SU-DHL-6 (cell line): ENCODE data around the gene TLCD3B.
"Not testable (repeated sequence)": the region's sequence is repeated elsewhere in the genome, so short reads cannot be mapped to it uniquely, and the experiment has no call there.

Experiments
- H2AFZ ChIP-seq: fragments of 200-600 bp; sonication (generic); 2 replicates; pipeline ENCODE4 v1.6.1; 2014; ENCODE audit warnings: low read depth, mild to moderate bottlenecking, moderate library complexity, mixed read lengths, antibody characterized with exemption, low read length; ENCODE audit not compliant: severe bottlenecking
- H3F3A ChIP-seq: fragments of 200-600 bp; shearing (Covaris generic); 2 replicates; pipeline ENCODE4 v1.6.0; 2016; ENCODE audit warnings: antibody characterized with exemption, mild to moderate bottlenecking; ENCODE audit not compliant: insufficient read depth
- H3K27ac ChIP-seq: fragments of 200-600 bp; sonication (generic); 2 replicates; pipeline ENCODE4 v1.5.1; 2016; ENCODE audit warnings: low read depth, mild to moderate bottlenecking, low read length, moderate library complexity, mixed read lengths
- H3K27me3 ChIP-seq: fragments of 200-600 bp; sonication (generic), shearing (Covaris generic); 2 replicates; pipeline ENCODE4 v1.6.0; 2014; ENCODE audit warnings: mild to moderate bottlenecking, low read length
- H3K36me3 ChIP-seq: fragments of 200-600 bp; sonication (generic); 2 replicates; pipeline ENCODE4 v1.6.1; 2014; ENCODE audit warnings: mild to moderate bottlenecking, low read length, mixed read lengths
- H3K4me2 ChIP-seq: fragments of 300-600, 200-600 bp; shearing (Covaris generic), sonication (generic); 2 replicates; pipeline ENCODE4 v1.6.0; 2014; ENCODE audit warnings: low read length, low read depth, mild to moderate bottlenecking; ENCODE audit not compliant: poor library complexity, severe bottlenecking
- H3K4me3 ChIP-seq: fragments of 200-600 bp; sonication (generic); 2 replicates; pipeline ENCODE4 v1.5.1; 2014; ENCODE audit warnings: antibody characterized with exemption, low read length, mild to moderate bottlenecking, mixed read lengths; ENCODE audit not compliant: insufficient read depth, poor library complexity, severe bottlenecking
- H3K79me2 ChIP-seq: fragments of 200-600 bp; sonication (generic); 2 replicates; pipeline ENCODE4 v1.6.1; 2014; ENCODE audit warnings: mild to moderate bottlenecking, low read length, moderate library complexity; ENCODE audit not compliant: insufficient read depth
- H3K9ac ChIP-seq: fragments of 200-600 bp; sonication (generic); 2 replicates; pipeline ENCODE4 v1.7.0; 2014; ENCODE audit warnings: mild to moderate bottlenecking, low read length
- H3K9me2 ChIP-seq: fragments of 200-600 bp; sonication (generic); replicated peaks from 2 replicates; pipeline ENCODE4 v1.6.1; 2014; ENCODE audit warnings: low read length; ENCODE audit not compliant: insufficient read depth
- H3K9me3 ChIP-seq: fragments of 200-600 bp; sonication (generic); 2 replicates; pipeline ENCODE4 v1.6.1; 2014; ENCODE audit warnings: low read length, mixed read lengths; ENCODE audit not compliant: insufficient read depth
- H4K20me1 ChIP-seq: fragments of 200-600 bp; sonication (generic); 2 replicates; pipeline ENCODE4 v1.6.1; 2014; ENCODE audit warnings: low read depth, mild to moderate bottlenecking, antibody characterized with exemption, low read length, moderate library complexity, mixed read lengths
- EZH2phosphoT487 ChIP-seq: fragments of 200-600 bp; sonication (generic), shearing (Covaris generic); conservative IDR thresholded peaks from 2 replicates; pipeline ENCODE4 v1.6.1; 2018; ENCODE audit warnings: mild to moderate bottlenecking, antibody characterized with exemption, low read length, moderate library complexity, mixed read lengths
- TF ChIP-seq, protein P1 (sequence below): fragments of 200-600 bp; sonication (generic); IDR thresholded peaks from one replicate; pipeline ENCODE4 v1.5.1; 2017; ENCODE audit warnings: antibody characterized with exemption, mild to moderate bottlenecking, low read length, moderate library complexity; ENCODE audit not compliant: insufficient read depth, poor library complexity, severe bottlenecking

The TLCD3B gene

DNA sequence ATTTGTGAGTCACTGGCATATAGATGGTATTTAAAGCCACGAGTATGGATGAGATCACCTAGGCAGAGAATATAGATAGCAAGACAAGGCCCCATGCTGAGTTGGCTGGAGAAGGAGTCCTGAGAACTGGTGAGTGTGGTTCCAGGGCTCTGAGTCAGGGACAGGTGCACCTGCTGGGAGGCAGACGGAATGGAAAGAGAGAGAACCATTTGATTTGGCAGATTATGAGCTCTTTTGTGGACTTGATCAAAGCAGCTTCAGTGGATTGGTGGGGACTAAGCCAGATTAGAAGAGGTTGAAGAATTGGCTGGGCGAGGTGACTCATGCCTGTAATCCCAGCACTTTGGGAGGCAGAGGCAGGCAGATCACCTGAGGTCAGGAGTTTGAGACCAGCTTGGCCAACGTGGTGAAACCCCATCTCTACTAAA, 12.3 kb downstream of the TLCD3B start:
- Histone ChIP-seq H3K9me2 (no peaks in the 10 kb centered on the region), H3K9ac (no peak overlapping the region), H4K20me1 (no peaks in the 10 kb centered on the region), H2AFZ (no peak overlapping the region), H3K4me3 (no peak overlapping the region), H3K27me3 (no peaks in the 10 kb centered on the region), H3K9me3 (no peaks in the 10 kb centered on the region), H3K36me3 (no peaks in the 10 kb centered on the region), H3K79me2 (no peaks in the 10 kb centered on the region), H3F3A (no peaks in the 10 kb centered on the region), H3K4me2 (no peak overlapping the region), H3K27ac (no peak overlapping the region)
- TF ChIP-seq, protein P1, sequence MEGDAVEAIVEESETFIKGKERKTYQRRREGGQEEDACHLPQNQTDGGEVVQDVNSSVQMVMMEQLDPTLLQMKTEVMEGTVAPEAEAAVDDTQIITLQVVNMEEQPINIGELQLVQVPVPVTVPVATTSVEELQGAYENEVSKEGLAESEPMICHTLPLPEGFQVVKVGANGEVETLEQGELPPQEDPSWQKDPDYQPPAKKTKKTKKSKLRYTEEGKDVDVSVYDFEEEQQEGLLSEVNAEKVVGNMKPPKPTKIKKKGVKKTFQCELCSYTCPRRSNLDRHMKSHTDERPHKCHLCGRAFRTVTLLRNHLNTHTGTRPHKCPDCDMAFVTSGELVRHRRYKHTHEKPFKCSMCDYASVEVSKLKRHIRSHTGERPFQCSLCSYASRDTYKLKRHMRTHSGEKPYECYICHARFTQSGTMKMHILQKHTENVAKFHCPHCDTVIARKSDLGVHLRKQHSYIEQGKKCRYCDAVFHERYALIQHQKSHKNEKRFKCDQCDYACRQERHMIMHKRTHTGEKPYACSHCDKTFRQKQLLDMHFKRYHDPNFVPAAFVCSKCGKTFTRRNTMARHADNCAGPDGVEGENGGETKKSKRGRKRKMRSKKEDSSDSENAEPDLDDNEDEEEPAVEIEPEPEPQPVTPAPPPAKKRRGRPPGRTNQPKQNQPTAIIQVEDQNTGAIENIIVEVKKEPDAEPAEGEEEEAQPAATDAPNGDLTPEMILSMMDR: no peak
- TF ChIP-seq EZH2phosphoT487: no peak

- H3K27ac ChIP-seq, H3K4me2 ChIP-seq, H3K9ac ChIP-seq, H3K27me3 ChIP-seq, H2AFZ ChIP-seq, H3K9me2 ChIP-seq, H3K4me3 ChIP-seq, H4K20me1 ChIP-seq, H3K79me2 ChIP-seq, H3F3A ChIP-seq, H3K36me3 ChIP-seq, H3K9me3 ChIP-seq: not testable (repeated sequence)
Observed at GRCh38 chr16:30017937-30018336, 13.1 kb downstream of the TLCD3B start.

- Histone ChIP-seq H3K4me3 (no peak overlapping the region), H3K4me2 (no peak overlapping the region), H4K20me1 (no peaks in the 10 kb centered on the region), H3K9me3 (no peaks in the 10 kb centered on the region), H3K9me2 (no peaks in the 10 kb centered on the region), H3K9ac (no peak overlapping the region), H3K27me3 (no peaks in the 10 kb centered on the region), H3F3A (no peaks in the 10 kb centered on the region), H3K79me2 (no peaks in the 10 kb centered on the region), H3K36me3 (no peaks in the 10 kb centered on the region), H2AFZ (no peak overlapping the region), H3K27ac (no peak overlapping the region)
- no peak for TF ChIP-seq EZH2phosphoT487
- TF ChIP-seq, protein P1: no peak
Observed at GRCh38 chr16:30017277-30017656, 13.8 kb downstream of the TLCD3B start.

GRCh38 chr16:30016555-30017276, 14.4 kb downstream of the TLCD3B start:
- Histone ChIP-seq H3K9ac (no peak overlapping the region), H3K36me3 (no peaks in the 10 kb centered on the region), H3K79me2 (no peaks in the 10 kb centered on the region), H3K9me2 (no peaks in the 10 kb centered on the region), H3F3A (no peaks in the 10 kb centered on the region), H3K27me3 (no peaks in the 10 kb centered on the region), H3K4me2 (no peak overlapping the region), H3K27ac (no peak overlapping the region), H3K4me3 (no peak overlapping the region), H3K9me3 (no peaks in the 10 kb centered on the region), H2AFZ (no peak overlapping the region), H4K20me1 (no peaks in the 10 kb centered on the region)
- TF ChIP-seq, protein P1: no peak
- no peak for TF ChIP-seq EZH2phosphoT487

- not testable (repeated sequence) for H3K27me3 ChIP-seq, H3K9me2 ChIP-seq, H3K9me3 ChIP-seq, H3K27ac ChIP-seq, H4K20me1 ChIP-seq, H3K79me2 ChIP-seq, H3K9ac ChIP-seq, H3K4me3 ChIP-seq, H3K4me2 ChIP-seq, H2AFZ ChIP-seq, H3F3A ChIP-seq, H3K36me3 ChIP-seq
Observed at GRCh38 chr16:30015450-30015849, 15.6 kb downstream of the TLCD3B start.

DNA sequence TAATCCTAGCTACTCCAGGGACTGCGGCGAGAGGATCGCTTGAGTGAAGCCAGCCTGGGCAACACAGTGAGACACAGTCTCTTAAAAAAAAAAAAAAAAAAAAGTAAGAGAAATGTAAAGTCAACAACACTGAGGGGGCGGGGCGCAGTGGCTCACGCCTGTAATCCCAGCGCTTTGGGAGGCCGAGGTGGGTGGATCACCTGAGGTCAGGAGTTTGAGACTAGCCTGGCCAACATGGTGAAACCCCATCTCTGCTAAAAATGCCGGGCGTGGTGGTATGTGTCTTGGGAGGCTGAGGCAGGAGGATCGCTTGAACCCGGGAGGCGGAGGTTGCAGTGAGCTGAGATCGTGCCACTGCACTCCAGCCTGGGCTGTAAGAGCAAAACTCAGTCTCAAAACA, 18.5 kb downstream of the TLCD3B start:
- H3F3A ChIP-seq, H4K20me1 ChIP-seq, H3K27ac ChIP-seq, H3K4me3 ChIP-seq, H3K9me3 ChIP-seq, H3K27me3 ChIP-seq, H2AFZ ChIP-seq, H3K79me2 ChIP-seq, H3K4me2 ChIP-seq, H3K9me2 ChIP-seq, H3K36me3 ChIP-seq, H3K9ac ChIP-seq: not testable (repeated sequence)
